ENCODE data around the gene FYN. TPM values are rescaled to one million over a fixed set of nuclear protein-coding genes. Genes with fewer than 3 reads are reported as not detected.

FYN gene
- total RNA-seq, 1 experiment from 2014 or later, result 249 TPM

DNA sequence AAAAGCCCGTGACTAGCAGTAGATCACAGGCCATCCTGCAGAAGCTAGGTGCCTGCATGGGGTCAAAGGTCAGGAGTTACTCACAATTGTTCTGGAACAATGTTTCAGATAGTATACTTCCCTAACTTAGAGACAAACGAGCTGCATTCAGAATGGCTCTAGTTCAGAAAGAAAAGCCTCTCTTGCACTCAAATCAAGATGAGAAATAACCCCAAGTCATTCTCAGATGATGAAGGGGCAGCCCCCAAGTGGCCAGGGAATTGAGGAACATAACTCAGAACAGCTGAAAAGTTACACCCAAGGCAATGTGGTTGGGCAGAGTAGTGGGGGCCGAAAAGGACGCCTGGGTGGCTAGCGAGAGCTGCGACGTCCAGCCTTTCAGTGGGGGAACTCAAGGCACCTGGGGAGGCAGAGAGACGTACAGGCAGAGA, 27.8 kb downstream of the FYN start:
- Histone ChIP-seq H3K4me3 (ENCODE audit: low read length) (no peak overlapping the region), H3K9me3 (ENCODE audit: low read length) (no peaks in the 10 kb centered on the region), H3K9me2 (replicated peaks; ENCODE audit: insufficient read depth, low read length) (no peaks in the 10 kb centered on the region), H3K4me2 (ENCODE audit: low read depth, low read length, poor library complexity, severe bottlenecking) (peak overlapping the region; percentile 10), H3K79me2 (ENCODE audit: low read length) (peaks cover 100% of the 10 kb centered on the region), H3K36me3 (ENCODE audit: insufficient read depth, low read length) (peaks cover 7% of the 10 kb centered on the region; the same call in 1 of the 2 replicates), H3K27me3 (ENCODE audit: low read length) (no peaks in the 10 kb centered on the region), H3K27ac (ENCODE audit: low read length) (peak overlapping the region; percentile 42), H4K20me1 (ENCODE audit: insufficient read depth, low read depth, low read length) (no peaks in the 10 kb centered on the region), H3K9ac (ENCODE audit: low read length) (peak overlapping the region; percentile 20; the same call in 1 of the 2 replicates), H3K4me1 (ENCODE audit: low read length) (peaks cover 85% of the 10 kb centered on the region), H2AFZ (ENCODE audit: low read length) (no peak overlapping the region)
- DNase-seq, result no peak

DNA sequence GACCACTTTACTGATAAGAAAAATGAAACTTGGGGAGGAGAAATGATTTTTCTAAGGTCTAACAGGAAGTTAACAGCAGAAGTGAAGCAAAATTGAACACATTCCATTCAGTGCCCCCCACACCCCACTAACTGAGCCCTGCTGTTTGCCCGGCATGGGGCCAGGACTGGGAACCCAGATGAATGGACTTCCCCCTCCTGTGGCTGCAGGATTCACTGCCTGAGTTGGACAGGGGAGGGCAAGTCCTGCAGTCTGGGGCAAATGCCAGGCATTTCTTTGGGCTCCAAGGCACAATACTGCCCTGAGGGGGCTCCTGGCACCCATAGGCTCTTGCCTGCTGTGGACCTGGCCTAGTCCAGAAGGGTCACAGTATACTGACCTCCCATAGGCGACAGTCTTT, 28.3 kb downstream of the FYN start:
- H3K4me1 ChIP-seq (ENCODE audit: low read length), result peaks cover 80% of the 10 kb centered on the region

DNA sequence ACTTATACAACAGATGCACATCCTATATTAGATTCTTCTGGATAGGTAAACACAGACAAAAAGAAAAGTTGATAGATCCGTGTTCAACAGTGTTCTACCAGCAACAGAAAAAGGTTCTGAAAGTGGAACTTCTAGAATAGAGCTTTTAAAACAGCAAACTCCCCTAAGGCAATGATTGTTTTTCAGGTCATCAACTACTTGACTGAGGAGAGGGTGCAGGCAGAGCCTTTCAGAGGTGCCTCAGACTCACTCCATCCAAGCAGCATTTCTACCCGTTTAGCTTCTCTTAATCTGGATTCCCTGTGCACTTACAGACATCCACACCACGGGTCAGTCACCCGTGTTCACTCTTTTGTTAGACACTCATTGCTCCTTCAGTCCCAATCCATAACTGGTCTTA, 28.9 kb downstream of the FYN start:
- H4K20me1 ChIP-seq (ENCODE audit: insufficient read depth, low read depth, low read length), result no peaks in the 10 kb centered on the region
- no peak for DNase-seq

More for the DNA sequence above, 28.3 kb downstream of the FYN start:
- H4K20me1 ChIP-seq (ENCODE audit: insufficient read depth, low read depth, low read length), result no peaks in the 10 kb centered on the region
- H3K36me3 ChIP-seq (ENCODE audit: insufficient read depth, low read length), result peaks cover 7% of the 10 kb centered on the region; the same call in 1 of the 2 replicates
- H3K9ac ChIP-seq (ENCODE audit: low read length), result peak overlapping the region; percentile 20; the same call in 1 of the 2 replicates
- H3K27ac ChIP-seq (ENCODE audit: low read length), result peak overlapping the region; percentile 42
- H3K9me3 ChIP-seq (ENCODE audit: low read length), result no peaks in the 10 kb centered on the region
- H3K27me3 ChIP-seq (ENCODE audit: low read length), result no peaks in the 10 kb centered on the region
- peaks cover 100% of the 10 kb centered on the region for H3K79me2 ChIP-seq (ENCODE audit: low read length)
- no peak overlapping the region for H2AFZ ChIP-seq (ENCODE audit: low read length)
- no peak overlapping the region for H3K4me3 ChIP-seq (ENCODE audit: low read length)
- peak overlapping the region; percentile 10 for H3K4me2 ChIP-seq (ENCODE audit: low read depth, low read length, poor library complexity, severe bottlenecking)
- no peak for DNase-seq
- no peaks in the 10 kb centered on the region for H3K9me2 ChIP-seq (replicated peaks; ENCODE audit: insufficient read depth, low read length)

DNA sequence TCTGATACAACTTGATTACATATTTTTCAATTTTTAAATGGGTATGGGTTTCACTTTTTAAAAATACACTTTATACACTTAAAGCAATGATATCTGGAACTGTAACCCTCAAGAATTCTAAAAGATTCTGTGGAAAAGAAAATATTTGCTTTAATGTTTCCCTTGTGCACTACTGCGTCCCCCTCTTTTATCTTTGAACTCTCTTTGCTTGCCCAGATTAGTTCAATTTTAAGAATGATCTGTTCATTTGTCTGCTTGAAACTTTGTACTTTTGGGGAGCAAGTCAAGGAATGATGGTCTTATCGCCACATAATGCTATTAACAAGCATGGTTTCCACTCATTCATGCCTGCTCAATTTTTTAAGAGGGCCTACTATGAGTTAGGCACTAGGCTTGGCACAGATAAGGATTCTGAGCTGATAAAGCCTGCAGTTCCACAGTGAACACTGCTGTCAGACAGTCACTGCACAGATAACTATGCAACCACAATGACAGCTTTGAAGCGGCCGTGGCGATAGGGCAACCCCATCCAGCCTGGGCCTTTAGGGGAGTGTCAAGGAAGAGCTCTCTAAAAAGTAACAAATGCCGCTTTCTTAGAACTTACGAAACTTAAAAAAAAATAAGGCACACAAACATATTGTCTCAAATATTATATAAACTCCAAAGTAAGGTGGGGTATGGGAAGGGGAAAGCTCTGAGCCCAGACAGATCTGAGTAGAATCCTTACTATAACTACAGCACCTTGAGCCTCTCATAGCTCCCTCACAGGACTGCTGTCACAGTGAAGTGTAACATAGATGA, 29.7 kb downstream of the FYN start:
- Histone ChIP-seq H3K27ac (ENCODE audit: low read length) (peak overlapping the region; percentile 42; the same call in 1 of the 2 replicates), H3K9me3 (ENCODE audit: low read length) (no peaks in the 10 kb centered on the region), H3K79me2 (ENCODE audit: low read length) (peaks cover 100% of the 10 kb centered on the region), H3K4me2 (ENCODE audit: low read depth, low read length, poor library complexity, severe bottlenecking) (no peak overlapping the region), H3K27me3 (ENCODE audit: low read length) (no peaks in the 10 kb centered on the region), H4K20me1 (ENCODE audit: insufficient read depth, low read depth, low read length) (no peaks in the 10 kb centered on the region), H3K36me3 (ENCODE audit: insufficient read depth, low read length) (peaks cover 7% of the 10 kb centered on the region; the same call in 1 of the 2 replicates), H2AFZ (ENCODE audit: low read length) (no peak overlapping the region), H3K4me3 (ENCODE audit: low read length) (no peak overlapping the region), H3K4me1 (ENCODE audit: low read length) (peaks cover 74% of the 10 kb centered on the region), H3K9ac (ENCODE audit: low read length) (no peak overlapping the region), H3K9me2 (replicated peaks; ENCODE audit: insufficient read depth, low read length) (no peaks in the 10 kb centered on the region)
- no peak for DNase-seq

More for the DNA sequence above, 28.9 kb downstream of the FYN start:
- Histone ChIP-seq H3K4me2 (ENCODE audit: low read depth, low read length, poor library complexity, severe bottlenecking) (no peak overlapping the region), H3K27me3 (ENCODE audit: low read length) (no peaks in the 10 kb centered on the region), H3K4me1 (ENCODE audit: low read length) (peaks cover 75% of the 10 kb centered on the region), H2AFZ (ENCODE audit: low read length) (no peak overlapping the region), H3K9me2 (replicated peaks; ENCODE audit: insufficient read depth, low read length) (no peaks in the 10 kb centered on the region), H3K27ac (ENCODE audit: low read length) (peak overlapping the region; percentile 42), H3K4me3 (ENCODE audit: low read length) (no peak overlapping the region), H3K36me3 (ENCODE audit: insufficient read depth, low read length) (peaks cover 7% of the 10 kb centered on the region; the same call in 1 of the 2 replicates), H3K9ac (ENCODE audit: low read length) (no peak overlapping the region), H3K79me2 (ENCODE audit: low read length) (peaks cover 100% of the 10 kb centered on the region), H3K9me3 (ENCODE audit: low read length) (no peaks in the 10 kb centered on the region)

DNA sequence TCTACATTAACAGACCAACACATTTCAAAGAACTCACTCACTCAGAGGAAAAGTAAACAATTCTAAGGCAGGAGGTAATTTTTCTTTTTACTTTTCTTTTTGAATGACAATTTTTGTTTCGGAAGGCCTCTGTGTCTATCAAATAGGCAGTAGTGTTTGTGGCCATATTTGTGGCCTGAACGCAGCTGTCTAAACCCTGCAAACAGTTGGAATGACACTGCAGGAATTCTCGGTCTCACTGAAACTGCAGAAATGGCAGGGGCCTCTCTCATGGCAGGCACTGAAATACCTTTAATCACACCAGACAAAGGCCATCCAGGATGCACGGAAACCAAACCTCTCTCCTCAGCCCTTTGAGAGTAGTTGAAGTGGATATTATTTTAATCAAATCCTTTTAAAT, 30.4 kb downstream of the FYN start:
- Histone ChIP-seq H3K4me2 (ENCODE audit: low read depth, low read length, poor library complexity, severe bottlenecking) (no peak overlapping the region), H3K9me2 (replicated peaks; ENCODE audit: insufficient read depth, low read length) (no peaks in the 10 kb centered on the region), H3K36me3 (ENCODE audit: insufficient read depth, low read length) (peaks cover 7% of the 10 kb centered on the region; the same call in 1 of the 2 replicates), H3K27ac (ENCODE audit: low read length) (no peak overlapping the region), H3K9me3 (ENCODE audit: low read length) (no peaks in the 10 kb centered on the region), H4K20me1 (ENCODE audit: insufficient read depth, low read depth, low read length) (no peaks in the 10 kb centered on the region), H3K27me3 (ENCODE audit: low read length) (no peaks in the 10 kb centered on the region), H3K9ac (ENCODE audit: low read length) (no peak overlapping the region), H2AFZ (ENCODE audit: low read length) (no peak overlapping the region), H3K4me1 (ENCODE audit: low read length) (peaks cover 74% of the 10 kb centered on the region), H3K79me2 (ENCODE audit: low read length) (peaks cover 100% of the 10 kb centered on the region), H3K4me3 (ENCODE audit: low read length) (no peak overlapping the region)
- no peak for DNase-seq

DNA sequence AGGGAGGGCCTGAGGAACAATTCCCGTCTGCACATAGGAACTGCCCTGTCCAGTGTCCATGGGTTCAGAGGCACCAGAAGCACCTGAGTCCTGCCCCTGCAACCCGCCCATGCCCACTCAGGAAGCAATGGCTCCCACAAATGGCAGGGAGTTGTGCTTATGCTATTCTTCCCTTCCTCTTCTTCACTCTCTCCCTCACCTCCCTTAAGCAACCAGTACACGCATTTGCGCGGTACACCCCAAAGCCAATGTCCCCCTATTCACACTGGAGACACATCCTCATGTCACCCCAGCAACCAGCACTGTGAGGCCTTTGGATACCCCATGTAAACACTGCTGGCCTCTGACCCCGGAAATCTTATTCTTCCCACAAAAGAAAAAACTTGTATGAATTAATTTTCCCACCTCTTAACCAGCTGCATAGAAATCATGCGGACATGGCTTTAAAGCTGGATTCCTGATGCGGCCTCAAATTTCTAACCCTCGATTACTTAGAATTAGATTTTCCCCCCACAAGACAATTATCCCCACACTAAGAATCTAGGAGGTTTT, 30.9 kb downstream of the FYN start:
- Histone ChIP-seq H3K36me3 (ENCODE audit: insufficient read depth, low read length) (peaks cover 7% of the 10 kb centered on the region; the same call in 1 of the 2 replicates), H3K9ac (ENCODE audit: low read length) (no peak overlapping the region), H3K9me2 (replicated peaks; ENCODE audit: insufficient read depth, low read length) (no peaks in the 10 kb centered on the region), H3K4me2 (ENCODE audit: low read depth, low read length, poor library complexity, severe bottlenecking) (no peak overlapping the region), H2AFZ (ENCODE audit: low read length) (no peak overlapping the region), H3K79me2 (ENCODE audit: low read length) (peaks cover 100% of the 10 kb centered on the region), H3K27me3 (ENCODE audit: low read length) (no peaks in the 10 kb centered on the region), H3K9me3 (ENCODE audit: low read length) (no peaks in the 10 kb centered on the region), H3K27ac (ENCODE audit: low read length) (peak overlapping the region; percentile 21; the same call in 1 of the 2 replicates), H3K4me1 (ENCODE audit: low read length) (peaks cover 74% of the 10 kb centered on the region), H3K4me3 (ENCODE audit: low read length) (no peak overlapping the region), H4K20me1 (ENCODE audit: insufficient read depth, low read depth, low read length) (no peaks in the 10 kb centered on the region)
- no peak for DNase-seq

DNA sequence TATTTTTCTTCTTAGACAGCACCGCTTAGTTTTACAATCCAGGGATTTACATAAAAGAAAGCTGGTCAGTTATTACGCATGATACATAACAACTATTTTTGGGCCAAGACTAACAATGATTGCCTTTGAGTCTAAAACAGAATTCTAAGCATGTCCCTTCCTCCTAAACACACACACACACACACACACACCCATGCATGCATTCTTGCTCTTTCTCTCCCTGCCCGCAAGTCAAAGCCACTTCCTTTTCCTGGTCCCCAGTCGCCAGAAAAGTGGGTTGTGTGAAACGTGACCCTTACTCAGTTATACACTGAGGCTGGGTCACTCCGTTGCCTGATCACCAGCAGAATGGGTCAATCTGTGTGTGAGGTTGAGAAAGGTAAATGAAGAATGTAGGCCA, 31.4 kb downstream of the FYN start:
- no peaks in the 10 kb centered on the region for H3K9me2 ChIP-seq (replicated peaks; ENCODE audit: insufficient read depth, low read length)
- no peaks in the 10 kb centered on the region for H3K9me3 ChIP-seq (ENCODE audit: low read length)
- no peak overlapping the region for H3K4me2 ChIP-seq (ENCODE audit: low read depth, low read length, poor library complexity, severe bottlenecking)
- H4K20me1 ChIP-seq (ENCODE audit: insufficient read depth, low read depth, low read length), result no peaks in the 10 kb centered on the region
- H3K9ac ChIP-seq (ENCODE audit: low read length), result no peak overlapping the region
- H3K27ac ChIP-seq (ENCODE audit: low read length), result peak overlapping the region; percentile 21; the same call in 1 of the 2 replicates
- DNase-seq, result no peak
- H3K36me3 ChIP-seq (ENCODE audit: insufficient read depth, low read length), result peaks cover 7% of the 10 kb centered on the region; the same call in 1 of the 2 replicates
- no peaks in the 10 kb centered on the region for H3K27me3 ChIP-seq (ENCODE audit: low read length)
- H3K4me1 ChIP-seq (ENCODE audit: low read length), result peaks cover 68% of the 10 kb centered on the region
- no peak overlapping the region for H2AFZ ChIP-seq (ENCODE audit: low read length)
- peaks cover 100% of the 10 kb centered on the region for H3K79me2 ChIP-seq (ENCODE audit: low read length)
- H3K4me3 ChIP-seq (ENCODE audit: low read length), result no peak overlapping the region

DNA sequence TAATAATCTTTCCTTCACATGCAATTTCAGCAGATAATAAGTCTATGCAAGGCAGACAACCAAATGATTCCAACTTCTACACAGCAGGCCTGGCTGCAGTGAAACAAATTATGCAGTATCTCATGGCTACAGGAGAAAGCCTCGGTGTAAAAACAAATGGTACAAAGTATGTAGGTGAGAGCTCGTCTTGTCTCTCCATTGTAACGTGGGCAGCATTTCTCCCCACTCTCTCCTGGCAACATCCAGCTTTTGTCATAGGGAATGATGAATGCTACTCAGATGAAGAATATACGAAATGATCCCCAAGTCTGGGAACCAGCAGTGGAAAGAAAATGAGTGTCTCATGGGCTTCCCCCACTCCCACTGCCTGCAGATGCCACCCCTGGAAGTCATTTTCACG, 32.4 kb downstream of the FYN start:
- H2AFZ ChIP-seq (ENCODE audit: low read length), result no peak overlapping the region
- no peak overlapping the region for H3K4me2 ChIP-seq (ENCODE audit: low read depth, low read length, poor library complexity, severe bottlenecking)
- peaks cover 100% of the 10 kb centered on the region for H3K79me2 ChIP-seq (ENCODE audit: low read length)
- H3K36me3 ChIP-seq (ENCODE audit: insufficient read depth, low read length), result no peaks in the 10 kb centered on the region; the same call in 1 of the 2 replicates
- peaks cover 61% of the 10 kb centered on the region for H3K4me1 ChIP-seq (ENCODE audit: low read length)
- H3K4me3 ChIP-seq (ENCODE audit: low read length), result no peak overlapping the region
- H3K27ac ChIP-seq (ENCODE audit: low read length), result no peak overlapping the region
- no peaks in the 10 kb centered on the region for H3K9me2 ChIP-seq (replicated peaks; ENCODE audit: insufficient read depth, low read length)
- no peaks in the 10 kb centered on the region for H3K27me3 ChIP-seq (ENCODE audit: low read length)
- no peak overlapping the region for H3K9ac ChIP-seq (ENCODE audit: low read length)
- H3K9me3 ChIP-seq (ENCODE audit: low read length), result no peaks in the 10 kb centered on the region
- DNase-seq, result no peak
- H4K20me1 ChIP-seq (ENCODE audit: insufficient read depth, low read depth, low read length), result no peaks in the 10 kb centered on the region

All from Karpas-422 (cell line).